Stimulated activated effector memory CD8-positive, alpha-beta T cell treated with anti-CD3 and anti-CD28 coated beads, Interleukin-12 subunit alpha, Interleukin-12 subunit beta, amount 100 ng/mL, for 72 hours (primary cell): ENCODE results near the gene AP1S3.
"Not testable (repeated sequence)": the region's sequence is repeated elsewhere in the genome, so short reads cannot be mapped to it uniquely, and the experiment has no call there.

ENCODE experiments used
- ATAC-seq: fragments of 150-1000 bp; cut with Tn5 transposase; 2 replicates; pipeline ENCODE4 v1.10.0; 2021
- DNase-seq, 2 donors: peaks; one replicate each; pipeline ENCODE4 v3.0.0; 2021 to 2022; ENCODE audit warnings: low spot score in 2 of 2
- H3K27ac Mint-ChIP-seq: one replicate; pipeline ENCODE4 v1.8.0; 2022; ENCODE audit warnings: mild to moderate bottlenecking, mixed read lengths
- H3K36me3 Mint-ChIP-seq: one replicate; pipeline ENCODE4 v1.8.0; 2022; ENCODE audit warnings: mild to moderate bottlenecking, mixed read lengths
- H3K4me1 Mint-ChIP-seq: one replicate; pipeline ENCODE4 v1.8.0; 2022; ENCODE audit warnings: mixed read lengths
- H3K4me3 Mint-ChIP-seq: one replicate; pipeline ENCODE4 v1.8.0; 2022; ENCODE audit warnings: mild to moderate bottlenecking, mixed read lengths
- H3K9me3 Mint-ChIP-seq: one replicate; pipeline ENCODE4 v1.8.0; 2022; ENCODE audit warnings: mixed read lengths

The AP1S3 gene

GRCh38 chr2:223828314-223828713, 9.1 kb downstream of the AP1S3 start:
- H3K4me3 Mint-ChIP-seq: no peak overlapping the region
- no peaks in the 10 kb centered on the region for H3K36me3 Mint-ChIP-seq
- H3K27ac Mint-ChIP-seq: no peak overlapping the region
- DNase-seq (no peak), ATAC-seq (no peak)
- H3K9me3 Mint-ChIP-seq: no peaks in the 10 kb centered on the region
- H3K4me1 Mint-ChIP-seq: no peaks in the 10 kb centered on the region

GRCh38 chr2:223826995-223827394, 10.4 kb downstream of the AP1S3 start:
- H3K36me3 Mint-ChIP-seq: no peaks in the 10 kb centered on the region
- ATAC-seq: no peak
- no peak overlapping the region for H3K4me3 Mint-ChIP-seq
- no peaks in the 10 kb centered on the region for H3K9me3 Mint-ChIP-seq
- H3K27ac Mint-ChIP-seq: no peak overlapping the region
- no peaks in the 10 kb centered on the region for H3K4me1 Mint-ChIP-seq
- DNase-seq: no peak

- Mint-ChIP-seq H3K4me3 (no peak overlapping the region), H3K27ac (no peak overlapping the region), H3K36me3 (no peaks in the 10 kb centered on the region), H3K4me1 (no peaks in the 10 kb centered on the region), H3K9me3 (no peaks in the 10 kb centered on the region)
- DNase-seq: no peak
- no peak for ATAC-seq
Measured at GRCh38 chr2:223824301-223824700, 13.1 kb downstream of the AP1S3 start.

- DNase-seq (no peak), ATAC-seq (no peak)
- H3K27ac Mint-ChIP-seq: no peak overlapping the region
- no peaks in the 10 kb centered on the region for H3K36me3 Mint-ChIP-seq
- H3K4me3 Mint-ChIP-seq: no peak overlapping the region
- no peaks in the 10 kb centered on the region for H3K4me1 Mint-ChIP-seq
- no peaks in the 10 kb centered on the region for H3K9me3 Mint-ChIP-seq
Measured at GRCh38 chr2:223822818-223823217, 14.6 kb downstream of the AP1S3 start.

GRCh38 chr2:223820549-223820948, 16.8 kb downstream of the AP1S3 start:
- H3K4me3 Mint-ChIP-seq: no peak overlapping the region
- H3K9me3 Mint-ChIP-seq: no peaks in the 10 kb centered on the region
- ATAC-seq: no peak
- no peaks in the 10 kb centered on the region for H3K36me3 Mint-ChIP-seq
- peaks cover 4% of the 10 kb centered on the region for H3K4me1 Mint-ChIP-seq
- H3K27ac Mint-ChIP-seq: no peak overlapping the region
- no peak for DNase-seq

GRCh38 chr2:223819891-223820290, 17.5 kb downstream of the AP1S3 start:
- peaks cover 10% of the 10 kb centered on the region for H3K4me1 Mint-ChIP-seq
- DNase-seq (no peak), ATAC-seq (no peak)
- no peaks in the 10 kb centered on the region for H3K9me3 Mint-ChIP-seq
- H3K27ac Mint-ChIP-seq: no peak overlapping the region
- H3K4me3 Mint-ChIP-seq: no peak overlapping the region
- no peaks in the 10 kb centered on the region for H3K36me3 Mint-ChIP-seq

GRCh38 chr2:223815884-223816570, 21.4 kb downstream of the AP1S3 start:
- Mint-ChIP-seq H3K36me3 (no peaks in the 10 kb centered on the region), H3K27ac (peak overlapping the region; percentile 3), H3K4me1 (peaks cover 10% of the 10 kb centered on the region), H3K4me3 (no peak overlapping the region), H3K9me3 (no peaks in the 10 kb centered on the region)
- DNase-seq (no peak), ATAC-seq (no peak)

GRCh38 chr2:223815186-223815883, 22.0 kb downstream of the AP1S3 start:
- ATAC-seq (peak; percentile 78), DNase-seq (no peak)
- Mint-ChIP-seq H3K36me3 (no peaks in the 10 kb centered on the region), H3K27ac (peak overlapping the region; percentile 73), H3K9me3 (no peaks in the 10 kb centered on the region), H3K4me3 (no peak overlapping the region), H3K4me1 (peaks cover 10% of the 10 kb centered on the region)

- Mint-ChIP-seq H3K27ac (peak overlapping the region; percentile 73), H3K4me1 (peaks cover 10% of the 10 kb centered on the region)
- H3K4me3 Mint-ChIP-seq, H3K9me3 Mint-ChIP-seq, H3K36me3 Mint-ChIP-seq, ATAC-seq, DNase-seq: not testable (repeated sequence)
Measured at GRCh38 chr2:223814764-223815163, 22.6 kb downstream of the AP1S3 start.

GRCh38 chr2:223813329-223813728, 24.1 kb downstream of the AP1S3 start:
- H3K27ac Mint-ChIP-seq: no peak overlapping the region
- no peak overlapping the region for H3K4me3 Mint-ChIP-seq
- DNase-seq (no peak), ATAC-seq (no peak)
- no peaks in the 10 kb centered on the region for H3K36me3 Mint-ChIP-seq
- peaks cover 10% of the 10 kb centered on the region for H3K4me1 Mint-ChIP-seq
- no peaks in the 10 kb centered on the region for H3K9me3 Mint-ChIP-seq

- Mint-ChIP-seq H3K4me1 (peaks cover 10% of the 10 kb centered on the region), H3K9me3 (no peaks in the 10 kb centered on the region), H3K27ac (no peak overlapping the region), H3K4me3 (no peak overlapping the region), H3K36me3 (no peaks in the 10 kb centered on the region)
- no peak for DNase-seq
- ATAC-seq: no peak
Measured at GRCh38 chr2:223811757-223812156, 25.6 kb downstream of the AP1S3 start.

- no peaks in the 10 kb centered on the region for H3K9me3 Mint-ChIP-seq
- H3K27ac Mint-ChIP-seq: no peak overlapping the region
- H3K4me3 Mint-ChIP-seq: no peak overlapping the region
- ATAC-seq (no peak), DNase-seq (no peak)
- no peaks in the 10 kb centered on the region for H3K4me1 Mint-ChIP-seq
- no peaks in the 10 kb centered on the region for H3K36me3 Mint-ChIP-seq
Measured at GRCh38 chr2:223805008-223805407, 32.4 kb downstream of the AP1S3 start.

- no peaks in the 10 kb centered on the region for H3K4me1 Mint-ChIP-seq
- no peak overlapping the region for H3K27ac Mint-ChIP-seq
- H3K4me3 Mint-ChIP-seq: no peak overlapping the region
- no peaks in the 10 kb centered on the region for H3K9me3 Mint-ChIP-seq
- no peak for DNase-seq
- no peaks in the 10 kb centered on the region for H3K36me3 Mint-ChIP-seq
- ATAC-seq: no peak
Measured at GRCh38 chr2:223801736-223802135, 35.6 kb downstream of the AP1S3 start.

GRCh38 chr2:223800908-223801307, 36.5 kb downstream of the AP1S3 start:
- ATAC-seq (no peak), DNase-seq (no peak)
- no peaks in the 10 kb centered on the region for H3K36me3 Mint-ChIP-seq
- H3K4me1 Mint-ChIP-seq: no peaks in the 10 kb centered on the region
- H3K27ac Mint-ChIP-seq: no peak overlapping the region
- no peak overlapping the region for H3K4me3 Mint-ChIP-seq
- no peaks in the 10 kb centered on the region for H3K9me3 Mint-ChIP-seq

- ATAC-seq: peak; percentile 24
- no peak overlapping the region for H3K27ac Mint-ChIP-seq
- peaks cover 2% of the 10 kb centered on the region for H3K9me3 Mint-ChIP-seq
- no peaks in the 10 kb centered on the region for H3K36me3 Mint-ChIP-seq
- H3K4me1 Mint-ChIP-seq: no peaks in the 10 kb centered on the region
- H3K4me3 Mint-ChIP-seq: no peak overlapping the region
- DNase-seq: no peak
Measured at GRCh38 chr2:223797811-223798721, 39.3 kb downstream of the AP1S3 start.
